Measurements from ENCODE around the gene HS3ST3B1. TPM values are rescaled to one million over a fixed set of nuclear protein-coding genes. Genes with fewer than 3 reads are reported as not detected.

Gene HS3ST3B1
- total RNA-seq, 1 experiment from 2014 or later, result not detected

DNA sequence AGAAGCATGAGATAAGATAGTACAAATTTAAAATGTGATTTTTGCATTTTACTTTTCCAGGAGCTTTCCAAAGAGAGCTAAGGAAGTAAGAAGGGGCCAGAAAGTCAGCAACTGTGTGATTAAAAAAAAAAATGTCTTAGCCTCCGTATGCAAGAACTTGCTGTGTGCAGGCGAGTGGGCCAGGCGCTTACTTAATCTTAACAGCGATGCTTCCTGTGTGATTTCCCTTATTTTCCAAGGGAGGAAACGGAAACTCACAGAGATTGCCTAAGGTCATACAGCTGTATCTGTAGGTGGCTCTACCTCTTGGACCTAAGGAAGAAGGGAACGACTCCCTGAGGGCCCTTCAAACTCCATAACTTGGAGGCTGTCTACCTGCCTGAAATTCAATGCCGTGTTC is 11.1 kb downstream of the HS3ST3B1 start:
- Histone ChIP-seq H3K27ac (ENCODE audit: low read length) (no peak overlapping the region), H3K4me2 (ENCODE audit: low read depth, low read length, poor library complexity, severe bottlenecking) (no peak overlapping the region), H3K4me1 (ENCODE audit: low read length) (no peaks in the 10 kb centered on the region), H3K9me2 (replicated peaks; ENCODE audit: insufficient read depth, low read length) (no peaks in the 10 kb centered on the region), H3K9ac (ENCODE audit: low read length) (no peak overlapping the region), H3K4me3 (ENCODE audit: low read length) (no peak overlapping the region), H3K27me3 (ENCODE audit: low read length) (no peaks in the 10 kb centered on the region), H3K36me3 (ENCODE audit: insufficient read depth, low read length) (no peaks in the 10 kb centered on the region), H2AFZ (ENCODE audit: low read length) (no peak overlapping the region), H3K79me2 (ENCODE audit: low read length) (no peaks in the 10 kb centered on the region), H3K9me3 (ENCODE audit: low read length) (no peaks in the 10 kb centered on the region), H4K20me1 (ENCODE audit: insufficient read depth, low read depth, low read length) (no peaks in the 10 kb centered on the region)
- no peak for DNase-seq

- H3K36me3 ChIP-seq (ENCODE audit: insufficient read depth, low read length), result no peaks in the 10 kb centered on the region
- no peaks in the 10 kb centered on the region for H3K79me2 ChIP-seq (ENCODE audit: low read length)
- no peak overlapping the region for H2AFZ ChIP-seq (ENCODE audit: low read length)
- H3K9me3 ChIP-seq (ENCODE audit: low read length), result no peaks in the 10 kb centered on the region
- no peaks in the 10 kb centered on the region for H3K4me1 ChIP-seq (ENCODE audit: low read length)
- H3K27me3 ChIP-seq (ENCODE audit: low read length), result no peaks in the 10 kb centered on the region
- H3K9me2 ChIP-seq (replicated peaks; ENCODE audit: insufficient read depth, low read length), result no peaks in the 10 kb centered on the region
- no peak overlapping the region for H3K9ac ChIP-seq (ENCODE audit: low read length)
- H3K4me3 ChIP-seq (ENCODE audit: low read length), result no peak overlapping the region
- H3K4me2 ChIP-seq (ENCODE audit: low read depth, low read length, poor library complexity, severe bottlenecking), result no peak overlapping the region
- no peaks in the 10 kb centered on the region for H4K20me1 ChIP-seq (ENCODE audit: insufficient read depth, low read depth, low read length)
- DNase-seq, result no peak
- H3K27ac ChIP-seq (ENCODE audit: low read length), result no peak overlapping the region
Measured at GRCh38 chr17:14312522-14312921, 11.6 kb downstream of the HS3ST3B1 start.

DNA sequence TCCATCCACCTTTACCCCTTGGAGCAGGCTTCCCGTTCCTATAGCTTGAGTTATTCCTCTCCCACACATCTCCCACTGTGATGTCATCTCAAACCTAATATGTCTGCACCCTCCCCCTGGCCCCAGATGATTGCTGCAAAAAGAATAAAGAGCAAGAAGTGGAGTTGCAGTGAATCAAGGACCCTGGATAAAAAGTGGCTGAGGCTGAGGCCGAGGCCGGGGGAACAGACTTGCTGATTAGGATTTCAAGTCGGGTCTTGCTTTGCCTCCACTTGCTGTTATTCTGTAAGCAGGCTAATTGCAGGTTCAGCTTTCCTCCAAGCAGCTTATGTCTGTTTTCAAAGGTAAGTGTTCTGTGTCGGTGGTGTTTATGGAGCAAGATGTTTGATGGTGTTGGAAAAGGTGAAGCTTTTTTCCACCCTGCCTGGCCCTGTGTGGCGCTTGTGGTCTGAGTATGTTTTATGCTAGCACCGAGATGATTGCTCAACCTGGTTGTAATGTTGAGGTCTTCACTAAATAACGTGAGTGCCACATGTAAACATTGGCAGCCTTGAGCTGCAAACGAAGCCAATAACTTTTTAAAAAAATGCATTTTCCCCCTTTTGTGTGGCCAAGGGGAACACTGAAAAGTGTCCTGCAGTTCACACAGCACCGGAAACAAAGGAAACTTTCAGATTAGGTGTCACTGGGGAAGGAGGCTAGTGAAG is 15.4 kb downstream of the HS3ST3B1 start:
- H3K9ac ChIP-seq (ENCODE audit: low read length), result no peak overlapping the region
- no peaks in the 10 kb centered on the region for H3K79me2 ChIP-seq (ENCODE audit: low read length)
- H3K27ac ChIP-seq (ENCODE audit: low read length), result no peak overlapping the region
- no peak overlapping the region for H3K4me3 ChIP-seq (ENCODE audit: low read length)
- H3K9me3 ChIP-seq (ENCODE audit: low read length), result no peaks in the 10 kb centered on the region
- H3K4me2 ChIP-seq (ENCODE audit: low read depth, low read length, poor library complexity, severe bottlenecking), result no peak overlapping the region
- no peaks in the 10 kb centered on the region for H3K36me3 ChIP-seq (ENCODE audit: insufficient read depth, low read length)
- no peaks in the 10 kb centered on the region for H3K4me1 ChIP-seq (ENCODE audit: low read length)
- no peak for DNase-seq
- no peaks in the 10 kb centered on the region for H3K27me3 ChIP-seq (ENCODE audit: low read length)
- H2AFZ ChIP-seq (ENCODE audit: low read length), result no peak overlapping the region
- H3K9me2 ChIP-seq (replicated peaks; ENCODE audit: insufficient read depth, low read length), result no peaks in the 10 kb centered on the region
- H4K20me1 ChIP-seq (ENCODE audit: insufficient read depth, low read depth, low read length), result no peaks in the 10 kb centered on the region

GRCh38 chr17:14317383-14317782 is 16.5 kb downstream of the HS3ST3B1 start:
- Histone ChIP-seq H3K36me3 (ENCODE audit: insufficient read depth, low read length) (no peaks in the 10 kb centered on the region), H3K9me2 (replicated peaks; ENCODE audit: insufficient read depth, low read length) (no peaks in the 10 kb centered on the region), H3K4me3 (ENCODE audit: low read length) (no peak overlapping the region), H3K4me1 (ENCODE audit: low read length) (no peaks in the 10 kb centered on the region), H3K9me3 (ENCODE audit: low read length) (no peaks in the 10 kb centered on the region), H3K27me3 (ENCODE audit: low read length) (no peaks in the 10 kb centered on the region), H3K9ac (ENCODE audit: low read length) (no peak overlapping the region), H3K79me2 (ENCODE audit: low read length) (no peaks in the 10 kb centered on the region), H3K4me2 (ENCODE audit: low read depth, low read length, poor library complexity, severe bottlenecking) (no peak overlapping the region), H4K20me1 (ENCODE audit: insufficient read depth, low read depth, low read length) (no peaks in the 10 kb centered on the region), H2AFZ (ENCODE audit: low read length) (no peak overlapping the region), H3K27ac (ENCODE audit: low read length) (no peak overlapping the region)
- DNase-seq, result no peak

- Histone ChIP-seq H3K9me2 (replicated peaks; ENCODE audit: insufficient read depth, low read length) (no peaks in the 10 kb centered on the region), H2AFZ (ENCODE audit: low read length) (no peak overlapping the region), H3K9ac (ENCODE audit: low read length) (no peak overlapping the region), H3K4me3 (ENCODE audit: low read length) (no peak overlapping the region), H3K9me3 (ENCODE audit: low read length) (no peaks in the 10 kb centered on the region), H3K36me3 (ENCODE audit: insufficient read depth, low read length) (no peaks in the 10 kb centered on the region), H3K27me3 (ENCODE audit: low read length) (no peaks in the 10 kb centered on the region), H3K79me2 (ENCODE audit: low read length) (no peaks in the 10 kb centered on the region), H4K20me1 (ENCODE audit: insufficient read depth, low read depth, low read length) (no peaks in the 10 kb centered on the region), H3K4me1 (ENCODE audit: low read length) (no peaks in the 10 kb centered on the region), H3K4me2 (ENCODE audit: low read depth, low read length, poor library complexity, severe bottlenecking) (no peak overlapping the region), H3K27ac (ENCODE audit: low read length) (no peak overlapping the region)
- DNase-seq, result no peak
Measured at GRCh38 chr17:14318109-14318917, 17.4 kb downstream of the HS3ST3B1 start.

DNA sequence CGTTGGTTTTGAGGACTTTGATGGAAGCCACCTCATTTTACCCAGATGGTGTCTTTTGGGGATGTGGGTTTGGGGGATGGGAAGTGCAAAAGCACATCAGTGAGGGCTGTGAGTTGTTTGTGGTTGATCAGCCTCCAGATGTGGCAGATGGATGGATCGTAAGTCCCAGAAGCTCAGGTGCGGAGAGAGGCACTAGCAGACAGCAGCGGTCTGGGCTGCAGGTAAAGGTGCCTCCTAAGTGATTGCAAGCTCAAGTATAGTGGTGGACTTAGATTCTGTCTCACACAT is 18.0 kb downstream of the HS3ST3B1 start:
- Histone ChIP-seq H3K27me3 (ENCODE audit: low read length) (no peaks in the 10 kb centered on the region), H3K9me2 (replicated peaks; ENCODE audit: insufficient read depth, low read length) (no peaks in the 10 kb centered on the region), H4K20me1 (ENCODE audit: insufficient read depth, low read depth, low read length) (no peaks in the 10 kb centered on the region), H3K9me3 (ENCODE audit: low read length) (no peaks in the 10 kb centered on the region), H3K4me1 (ENCODE audit: low read length) (no peaks in the 10 kb centered on the region), H3K4me2 (ENCODE audit: low read depth, low read length, poor library complexity, severe bottlenecking) (no peak overlapping the region), H3K79me2 (ENCODE audit: low read length) (no peaks in the 10 kb centered on the region), H3K36me3 (ENCODE audit: insufficient read depth, low read length) (no peaks in the 10 kb centered on the region), H3K9ac (ENCODE audit: low read length) (no peak overlapping the region), H3K27ac (ENCODE audit: low read length) (no peak overlapping the region), H3K4me3 (ENCODE audit: low read length) (no peak overlapping the region), H2AFZ (ENCODE audit: low read length) (no peak overlapping the region)
- DNase-seq, result no peak

- Histone ChIP-seq H3K9me2 (replicated peaks; ENCODE audit: insufficient read depth, low read length) (no peaks in the 10 kb centered on the region), H3K4me3 (ENCODE audit: low read length) (no peak overlapping the region), H4K20me1 (ENCODE audit: insufficient read depth, low read depth, low read length) (no peaks in the 10 kb centered on the region), H3K4me2 (ENCODE audit: low read depth, low read length, poor library complexity, severe bottlenecking) (no peak overlapping the region), H3K27me3 (ENCODE audit: low read length) (no peaks in the 10 kb centered on the region), H3K9ac (ENCODE audit: low read length) (no peak overlapping the region), H3K79me2 (ENCODE audit: low read length) (no peaks in the 10 kb centered on the region), H2AFZ (ENCODE audit: low read length) (no peak overlapping the region), H3K4me1 (ENCODE audit: low read length) (no peaks in the 10 kb centered on the region), H3K36me3 (ENCODE audit: insufficient read depth, low read length) (no peaks in the 10 kb centered on the region), H3K9me3 (ENCODE audit: low read length) (no peaks in the 10 kb centered on the region), H3K27ac (ENCODE audit: low read length) (no peak overlapping the region)
- DNase-seq, result no peak
Measured at GRCh38 chr17:14320098-14320497, 19.2 kb downstream of the HS3ST3B1 start.

DNA sequence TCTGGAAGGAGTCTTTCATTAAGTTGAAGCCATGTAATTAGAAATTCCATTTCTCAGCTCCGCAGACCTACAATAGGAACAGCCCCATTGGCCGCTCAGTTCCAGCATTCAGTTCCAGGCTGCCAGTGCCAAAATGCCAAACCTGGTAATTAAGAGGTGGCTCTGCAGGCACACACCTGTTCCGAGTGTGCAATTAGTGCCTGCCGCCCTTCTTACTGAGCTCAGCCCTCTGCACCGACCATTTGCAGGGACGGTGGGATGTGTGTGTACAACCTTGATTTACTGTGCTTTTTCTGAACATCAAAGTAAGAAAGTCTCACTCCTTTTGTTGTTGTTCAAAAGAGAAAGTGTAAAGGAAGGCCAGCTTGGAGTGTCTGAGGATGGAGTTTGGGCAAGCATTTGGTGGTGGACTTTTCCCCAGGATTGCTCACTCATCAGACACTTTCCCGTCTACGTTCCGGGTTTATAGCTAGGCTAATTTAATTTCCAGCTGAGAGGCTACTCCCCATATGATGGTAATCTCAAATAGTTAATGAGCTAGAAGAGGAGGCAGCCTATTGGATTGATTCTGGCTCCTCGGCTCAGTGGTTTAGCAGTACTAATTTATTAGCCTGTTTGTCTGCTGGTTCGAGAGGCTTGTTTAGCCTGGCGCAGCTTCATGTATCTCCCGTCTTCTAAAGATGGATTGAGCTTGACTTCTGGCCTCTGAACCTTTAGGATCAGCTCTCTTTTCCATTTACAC is 20.0 kb downstream of the HS3ST3B1 start:
- Histone ChIP-seq H3K36me3 (ENCODE audit: insufficient read depth, low read length) (no peaks in the 10 kb centered on the region), H2AFZ (ENCODE audit: low read length) (no peak overlapping the region), H3K4me3 (ENCODE audit: low read length) (no peak overlapping the region), H3K9ac (ENCODE audit: low read length) (no peak overlapping the region), H3K27ac (ENCODE audit: low read length) (no peak overlapping the region), H3K27me3 (ENCODE audit: low read length) (no peaks in the 10 kb centered on the region), H4K20me1 (ENCODE audit: insufficient read depth, low read depth, low read length) (no peaks in the 10 kb centered on the region), H3K9me2 (replicated peaks; ENCODE audit: insufficient read depth, low read length) (no peaks in the 10 kb centered on the region), H3K4me2 (ENCODE audit: low read depth, low read length, poor library complexity, severe bottlenecking) (no peak overlapping the region), H3K4me1 (ENCODE audit: low read length) (no peaks in the 10 kb centered on the region), H3K79me2 (ENCODE audit: low read length) (no peaks in the 10 kb centered on the region), H3K9me3 (ENCODE audit: low read length) (no peaks in the 10 kb centered on the region)
- no peak for DNase-seq
